ENCODE data around the gene TMEM187.

TMEM187 gene

GRCh38 chrX:153939573-153939972 is 33.0 kb upstream of the TMEM187 start:
- Histone ChIP-seq H3K9ac (ENCODE audit: low read depth, low read length) (no peak overlapping the region), H3K9me3 (ENCODE audit: insufficient read depth, low read length, severe bottlenecking) (no peaks in the 10 kb centered on the region), H3K4me1 (ENCODE audit: insufficient read depth, low read length) (peaks cover 17% of the 10 kb centered on the region)

GRCh38 chrX:153941336-153942252 is 31.0 kb upstream of the TMEM187 start:
- H2AFZ ChIP-seq (ENCODE audit: low read depth, low read length) = no peak overlapping the region
- no peak overlapping the region for H3K27ac ChIP-seq (ENCODE audit: low read length)
- no peak overlapping the region for H3K4me3 ChIP-seq (ENCODE audit: low read depth in 1 of 2, low read length in 2 of 2)
- peaks cover 13% of the 10 kb centered on the region for H3K4me1 ChIP-seq (ENCODE audit: insufficient read depth, low read length)
- H3K9me3 ChIP-seq (ENCODE audit: insufficient read depth, low read length, severe bottlenecking) = no peaks in the 10 kb centered on the region
- no peaks in the 10 kb centered on the region for H3K79me2 ChIP-seq (ENCODE audit: insufficient read depth, low read length)
- no peaks in the 10 kb centered on the region for H4K20me1 ChIP-seq (ENCODE audit: insufficient read depth, low read length)
- no peaks in the 10 kb centered on the region for H3K36me3 ChIP-seq (ENCODE audit: insufficient read depth, low read length)
- no peak overlapping the region for H3K9ac ChIP-seq (ENCODE audit: low read depth, low read length)
- no peaks in the 10 kb centered on the region for H3K27me3 ChIP-seq (ENCODE audit: insufficient read depth, low read length, poor library complexity)
- TF ChIP-seq CTCF (IDR thresholded peaks at IDR 0.05; ENCODE audit: borderline replicate concordance, extremely low read depth, low read length, poor library complexity, severe bottlenecking) = no peak
- no peak for TF ChIP-seq EZH2 (IDR thresholded peaks at IDR 0.05; ENCODE audit: borderline replicate concordance, low read depth, low read length, severe bottlenecking)
- no peak overlapping the region for H3K4me2 ChIP-seq (ENCODE audit: insufficient read depth, low read length)
- DNase-seq = no peak
- peak; percentile 23; the same call in 2 of the 3 replicates for ATAC-seq (ENCODE audit: insufficient read depth, low read depth)

More at GRCh38 chrX:153939573-153939972, 33.0 kb upstream of the TMEM187 start:
- ATAC-seq (ENCODE audit: insufficient read depth, low read depth) (no peak), DNase-seq (no peak)
- Histone ChIP-seq H3K27ac (ENCODE audit: low read length) (no peak overlapping the region), H3K4me3 (ENCODE audit: low read depth in 1 of 2, low read length in 2 of 2) (no peak overlapping the region), H3K4me2 (ENCODE audit: insufficient read depth, low read length) (no peak overlapping the region), H3K79me2 (ENCODE audit: insufficient read depth, low read length) (peaks cover 8% of the 10 kb centered on the region), H3K27me3 (ENCODE audit: insufficient read depth, low read length, poor library complexity) (no peaks in the 10 kb centered on the region), H4K20me1 (ENCODE audit: insufficient read depth, low read length) (no peaks in the 10 kb centered on the region), H3K36me3 (ENCODE audit: insufficient read depth, low read length) (no peaks in the 10 kb centered on the region), H2AFZ (ENCODE audit: low read depth, low read length) (no peak overlapping the region)
- TF ChIP-seq EZH2 (IDR thresholded peaks at IDR 0.05; ENCODE audit: borderline replicate concordance, low read depth, low read length, severe bottlenecking) (no peak), CTCF (IDR thresholded peaks at IDR 0.05; ENCODE audit: borderline replicate concordance, extremely low read depth, low read length, poor library complexity, severe bottlenecking) (no peak)

GRCh38 chrX:153944140-153944799 is 28.3 kb upstream of the TMEM187 start, which contains the start of gene RENBP:
TSS of gene RENBP (minus strand) at chrX:153944643. CDS start at chrX:153944610, 33 bp downstream.
- Histone ChIP-seq H3K4me3 (ENCODE audit: low read depth in 1 of 2, low read length in 2 of 2) (peak within 1 kb of the TSS in 1 of 2 experiments; percentile 49; a peak in 2 of 4 replicates), H3K9ac (ENCODE audit: low read depth, low read length) (peak within 1 kb of the TSS; percentile 50), H3K4me1 (ENCODE audit: insufficient read depth, low read length) (peaks cover 13% of the 10 kb centered on the region), H4K20me1 (ENCODE audit: insufficient read depth, low read length) (no peaks in the 10 kb centered on the region; the same call in 1 of the 2 replicates), H3K4me2 (ENCODE audit: insufficient read depth, low read length) (peak within 1 kb of the TSS; percentile 65), H3K79me2 (ENCODE audit: insufficient read depth, low read length) (no peaks in the 10 kb centered on the region), H3K27ac (ENCODE audit: low read length) (peak within 1 kb of the TSS; percentile 35), H3K27me3 (ENCODE audit: insufficient read depth, low read length, poor library complexity) (no peaks in the 10 kb centered on the region), H2AFZ (ENCODE audit: low read depth, low read length) (peak within 1 kb of the TSS; percentile 45; the same call in 1 of the 2 replicates), H3K36me3 (ENCODE audit: insufficient read depth, low read length) (peaks cover 13% of the 10 kb centered on the region), H3K9me3 (ENCODE audit: insufficient read depth, low read length, severe bottlenecking) (no peaks in the 10 kb centered on the region)
- no peak for TF ChIP-seq CTCF (IDR thresholded peaks at IDR 0.05; ENCODE audit: borderline replicate concordance, extremely low read depth, low read length, poor library complexity, severe bottlenecking)
- TF ChIP-seq EZH2 (IDR thresholded peaks at IDR 0.05; ENCODE audit: borderline replicate concordance, low read depth, low read length, severe bottlenecking) = no peak
- peak; percentile 56 for ATAC-seq (ENCODE audit: insufficient read depth, low read depth)
- DNase-seq = peak; percentile 62

All from DND-41 (cell line).